22Rv1 (cell line): ENCODE measurements around the gene NEIL1.
"Not testable (repeated sequence)": the region's sequence is repeated elsewhere in the genome, so short reads cannot be mapped to it uniquely, and the experiment has no call there.

Experiments used
- H3K27ac ChIP-seq: fragments of 450-650 bp; 2 replicates; pipeline ENCODE4 v1.5.1; 2017
- ZFX ChIP-seq: fragments of 450-650 bp; IDR thresholded peaks from 2 replicates; pipeline ENCODE4 v1.6.1; 2017; ENCODE audit warnings: antibody characterized with exemption, borderline replicate concordance
- TF ChIP-seq, protein P1 (sequence below): fragments of 450-650 bp; IDR thresholded peaks from 2 replicates; pipeline ENCODE4 v1.5.1; 2017; ENCODE audit warnings: mild to moderate bottlenecking

The NEIL1 gene

DNA sequence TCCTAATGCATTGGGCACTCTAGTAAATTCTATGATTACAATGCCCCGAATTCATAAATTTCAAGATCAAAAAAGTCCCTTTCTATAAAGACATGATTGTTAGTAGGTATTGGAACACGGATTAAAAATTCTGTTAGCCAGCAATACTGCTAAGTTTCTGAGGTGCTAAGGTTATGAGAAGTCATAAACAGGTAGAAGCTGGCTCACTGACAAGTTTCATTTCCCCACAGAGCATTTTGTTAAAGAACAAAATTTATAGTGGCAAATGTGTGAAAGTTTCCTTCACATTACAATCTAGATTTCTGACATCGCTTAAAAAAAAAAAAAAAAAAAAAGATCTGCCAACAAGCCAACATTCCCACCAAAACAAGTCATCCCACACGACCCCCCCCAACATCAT, 33.9 kb downstream of the NEIL1 start:
- TF ChIP-seq, protein P1, sequence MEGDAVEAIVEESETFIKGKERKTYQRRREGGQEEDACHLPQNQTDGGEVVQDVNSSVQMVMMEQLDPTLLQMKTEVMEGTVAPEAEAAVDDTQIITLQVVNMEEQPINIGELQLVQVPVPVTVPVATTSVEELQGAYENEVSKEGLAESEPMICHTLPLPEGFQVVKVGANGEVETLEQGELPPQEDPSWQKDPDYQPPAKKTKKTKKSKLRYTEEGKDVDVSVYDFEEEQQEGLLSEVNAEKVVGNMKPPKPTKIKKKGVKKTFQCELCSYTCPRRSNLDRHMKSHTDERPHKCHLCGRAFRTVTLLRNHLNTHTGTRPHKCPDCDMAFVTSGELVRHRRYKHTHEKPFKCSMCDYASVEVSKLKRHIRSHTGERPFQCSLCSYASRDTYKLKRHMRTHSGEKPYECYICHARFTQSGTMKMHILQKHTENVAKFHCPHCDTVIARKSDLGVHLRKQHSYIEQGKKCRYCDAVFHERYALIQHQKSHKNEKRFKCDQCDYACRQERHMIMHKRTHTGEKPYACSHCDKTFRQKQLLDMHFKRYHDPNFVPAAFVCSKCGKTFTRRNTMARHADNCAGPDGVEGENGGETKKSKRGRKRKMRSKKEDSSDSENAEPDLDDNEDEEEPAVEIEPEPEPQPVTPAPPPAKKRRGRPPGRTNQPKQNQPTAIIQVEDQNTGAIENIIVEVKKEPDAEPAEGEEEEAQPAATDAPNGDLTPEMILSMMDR: no peak
- H3K27ac ChIP-seq: no peak overlapping the region

DNA sequence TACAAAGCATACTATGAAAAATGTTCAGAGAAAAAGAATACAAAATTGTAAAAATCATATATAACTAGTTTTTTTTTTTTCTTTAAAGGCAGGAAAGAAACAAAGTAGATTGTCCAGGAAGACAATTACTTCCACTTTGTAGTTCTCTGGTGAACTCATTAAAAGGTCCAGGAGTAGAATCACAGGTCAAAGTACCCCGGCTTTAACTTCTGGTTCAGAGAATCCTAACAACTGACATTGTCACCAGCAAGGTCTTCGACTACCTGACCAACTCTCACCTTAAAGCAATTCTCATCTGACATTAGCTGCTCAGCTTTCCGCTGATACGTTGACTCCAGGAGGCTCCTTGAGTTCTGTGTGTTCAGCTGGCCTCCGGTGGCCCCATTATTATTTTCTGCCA, 37.1 kb downstream of the NEIL1 start:
- not testable (repeated sequence) for H3K27ac ChIP-seq

DNA sequence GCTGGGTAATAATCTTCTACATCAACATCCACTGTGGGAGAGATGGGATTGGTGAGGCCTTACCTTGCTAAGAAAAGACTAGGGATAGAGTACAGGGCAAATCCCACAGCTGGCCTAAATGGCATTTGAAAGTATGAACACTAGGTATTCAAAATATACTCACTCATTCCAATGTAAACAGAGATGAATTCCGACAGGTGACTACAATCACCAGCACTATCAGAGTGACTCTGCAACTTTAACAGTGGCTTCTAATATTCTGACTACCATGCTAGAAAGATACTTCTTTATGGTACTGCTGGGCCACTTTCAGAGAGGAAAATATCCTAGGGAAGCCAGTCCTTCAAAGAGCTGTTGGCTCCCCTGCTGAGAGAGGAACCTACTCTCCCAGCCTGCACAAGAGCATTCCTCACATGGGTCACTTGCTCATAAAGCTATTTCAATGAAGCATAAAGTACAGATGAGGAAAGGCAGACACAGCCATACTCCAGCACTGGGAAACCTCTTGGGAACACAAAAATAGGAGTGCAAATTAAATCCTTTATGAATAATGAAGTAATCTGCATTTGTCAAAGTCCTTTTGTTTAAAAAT, 43.0 kb downstream of the NEIL1 start:
- H3K27ac ChIP-seq: no peak overlapping the region
- TF ChIP-seq, protein P1: no peak
- TF ChIP-seq ZFX: no peak

DNA sequence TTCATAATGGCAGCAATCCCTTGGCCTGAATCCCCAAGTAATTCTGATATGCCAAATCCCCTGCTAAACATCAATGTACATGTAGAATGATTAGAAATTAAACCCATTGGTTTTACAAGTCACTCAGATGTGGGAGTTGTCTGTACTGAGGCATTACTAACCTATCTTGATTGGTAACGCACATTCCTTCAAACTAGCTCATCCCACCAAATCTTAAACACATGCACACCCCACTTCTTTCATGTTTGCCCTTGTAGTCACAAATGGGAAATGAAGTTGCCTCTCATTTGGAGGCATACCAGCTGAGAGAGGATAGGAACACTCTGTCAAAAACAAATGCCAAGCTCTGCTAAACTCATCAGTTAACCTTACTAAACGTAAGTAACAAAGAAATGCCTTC, 50.7 kb downstream of the NEIL1 start:
- H3K27ac ChIP-seq: no peak overlapping the region
- TF ChIP-seq, protein P1: no peak
- no peak for TF ChIP-seq ZFX

DNA sequence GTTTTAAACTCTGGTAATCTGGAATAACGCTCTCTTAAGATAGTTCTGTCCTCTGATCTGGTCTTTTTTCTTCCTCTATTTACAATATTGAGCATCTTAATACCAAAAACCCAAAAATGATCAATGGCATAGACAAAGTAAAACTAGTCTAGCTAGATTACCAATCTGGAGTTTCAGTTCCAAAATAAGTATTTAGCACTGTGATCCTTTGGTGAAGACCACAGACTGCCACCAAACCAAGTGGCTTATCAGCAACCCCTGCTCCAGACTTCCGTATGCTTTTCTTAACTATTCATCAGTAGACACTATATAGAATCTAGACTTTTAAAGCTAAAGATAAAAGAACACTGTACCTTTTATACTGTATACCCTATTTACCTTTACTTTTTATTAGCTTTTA, 57.1 kb downstream of the NEIL1 start:
- TF ChIP-seq ZFX: no peak
- TF ChIP-seq, protein P1: no peak
- H3K27ac ChIP-seq: no peak overlapping the region
